Mucosa of rectum (tissue), 2 donors: ENCODE results near the gene CMTR2.

ENCODE experiments used
- H3K27ac ChIP-seq, 2 donors: one replicate each; pipeline ENCODE4 v1.7.0; 2013; ENCODE audit warnings: inconsistent platforms in 2 of 2, low read depth in 2 of 2, low read length in 2 of 2
- H3K27me3 ChIP-seq, 2 donors: one replicate each; pipeline ENCODE4 v1.7.0; 2013; ENCODE audit warnings: low read length in 2 of 2; ENCODE audit not compliant: control insufficient read depth in 2 of 2, insufficient read depth in 2 of 2
- H3K36me3 ChIP-seq, 2 donors: one replicate each; pipeline ENCODE4 v1.7.0; 2013; ENCODE audit warnings: low read length in 2 of 2; ENCODE audit not compliant: control insufficient read depth in 2 of 2, insufficient read depth in 2 of 2
- H3K4me1 ChIP-seq, 2 donors: one replicate each; pipeline ENCODE4 v1.7.0; 2013; ENCODE audit warnings: low read length in 2 of 2, mild to moderate bottlenecking in 1 of 2; ENCODE audit not compliant: control insufficient read depth in 2 of 2, insufficient read depth in 2 of 2
- H3K4me3 ChIP-seq, 2 donors: one replicate each; pipeline ENCODE4 v1.7.0; 2013; ENCODE audit warnings: low read length in 2 of 2
- H3K9ac ChIP-seq, 2 donors: one replicate each; pipeline ENCODE4 v1.7.0; 2013; ENCODE audit warnings: low read length in 2 of 2, low read depth in 1 of 2, mild to moderate bottlenecking in 1 of 2
- H3K9me3 ChIP-seq, 2 donors: one replicate each; pipeline ENCODE4 v1.7.0; 2013; ENCODE audit warnings: low read length in 2 of 2; ENCODE audit not compliant: control insufficient read depth in 2 of 2
- donor health status: healthy.
- donor health status: Normal muscosa, but diverticular disease.

CMTR2 gene

DNA sequence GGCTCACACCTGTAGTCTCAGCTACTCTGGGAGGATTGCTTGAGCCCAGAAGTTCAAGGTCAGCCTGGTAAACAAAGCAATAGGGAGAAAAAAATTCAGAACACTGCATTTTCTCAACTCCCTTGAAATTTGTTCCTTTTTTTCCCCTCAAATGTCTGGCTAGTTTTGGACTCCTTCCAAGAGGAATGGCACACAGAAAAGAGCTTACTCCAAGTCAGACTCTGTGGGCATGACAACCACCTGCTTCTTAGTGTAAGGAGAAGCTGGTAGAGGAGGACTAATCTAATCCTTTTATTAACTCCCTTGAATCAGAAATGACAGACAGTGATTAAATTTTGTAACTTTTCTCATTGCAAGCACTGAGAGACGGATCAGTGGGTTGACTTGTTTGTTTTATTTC lies 30.8 kb downstream of the CMTR2 start:
- Histone ChIP-seq H3K9ac (no peak overlapping the region), H3K9me3 (no peaks in the 10 kb centered on the region), H3K27ac (no peak overlapping the region), H3K4me1 (no peaks in the 10 kb centered on the region), H3K27me3 (no peaks in the 10 kb centered on the region), H3K4me3 (no peak overlapping the region), H3K36me3 (no peaks in the 10 kb centered on the region)

DNA sequence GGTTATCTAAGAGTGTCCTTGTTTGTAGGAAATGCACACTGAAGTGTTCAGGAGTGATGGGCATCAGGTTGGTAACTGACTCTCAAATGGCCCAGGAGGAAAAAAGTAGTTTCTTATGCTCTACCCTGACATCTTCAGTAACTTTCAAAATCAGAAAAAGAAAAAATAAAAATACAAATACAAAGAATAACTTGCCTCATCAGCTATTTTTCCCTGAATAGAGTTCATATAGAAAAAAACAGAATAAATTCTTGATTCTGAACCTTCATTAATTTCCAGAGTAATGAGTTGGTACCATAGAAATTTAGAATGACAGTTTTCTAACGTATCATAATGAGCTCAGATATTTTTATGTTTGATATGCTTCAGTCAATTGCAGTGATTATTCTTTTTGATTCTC lies 31.4 kb downstream of the CMTR2 start:
- Histone ChIP-seq H3K4me1 (no peaks in the 10 kb centered on the region), H3K9ac (no peak overlapping the region), H3K36me3 (no peaks in the 10 kb centered on the region), H3K27me3 (no peaks in the 10 kb centered on the region), H3K9me3 (no peaks in the 10 kb centered on the region), H3K27ac (no peak overlapping the region), H3K4me3 (no peak overlapping the region)

DNA sequence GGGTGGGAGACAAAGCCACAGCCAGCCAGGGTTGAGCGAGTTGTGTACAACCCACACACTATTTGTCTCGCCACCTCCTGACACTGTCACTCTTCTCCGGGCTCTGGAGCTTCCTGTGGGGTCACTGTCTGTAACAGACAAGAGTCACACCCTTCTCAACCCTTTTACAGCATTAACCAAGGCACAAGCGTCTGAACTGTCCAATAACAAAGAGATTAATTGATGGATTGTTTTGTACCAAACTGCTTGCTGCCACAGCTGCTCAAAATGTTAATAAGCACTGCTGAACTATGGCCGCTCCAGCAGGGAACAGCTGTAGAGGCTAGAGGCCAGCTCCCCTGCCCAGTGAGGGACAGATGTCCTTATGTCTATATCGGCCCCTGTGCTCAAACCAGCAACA lies 33.5 kb downstream of the CMTR2 start:
- no peaks in the 10 kb centered on the region for H3K36me3 ChIP-seq
- no peaks in the 10 kb centered on the region for H3K9me3 ChIP-seq
- H3K4me3 ChIP-seq = no peak overlapping the region
- H3K4me1 ChIP-seq = no peaks in the 10 kb centered on the region
- no peak overlapping the region for H3K27ac ChIP-seq
- no peak overlapping the region for H3K9ac ChIP-seq
- no peaks in the 10 kb centered on the region for H3K27me3 ChIP-seq

GRCh38 chr16:71254832-71255525 lies 34.2 kb downstream of the CMTR2 start:
- H3K27me3 ChIP-seq = no peaks in the 10 kb centered on the region
- H3K36me3 ChIP-seq = no peaks in the 10 kb centered on the region
- H3K9me3 ChIP-seq = no peaks in the 10 kb centered on the region
- H3K9ac ChIP-seq = no peak overlapping the region
- H3K27ac ChIP-seq = no peak overlapping the region
- H3K4me3 ChIP-seq = no peak overlapping the region
- no peaks in the 10 kb centered on the region for H3K4me1 ChIP-seq

DNA sequence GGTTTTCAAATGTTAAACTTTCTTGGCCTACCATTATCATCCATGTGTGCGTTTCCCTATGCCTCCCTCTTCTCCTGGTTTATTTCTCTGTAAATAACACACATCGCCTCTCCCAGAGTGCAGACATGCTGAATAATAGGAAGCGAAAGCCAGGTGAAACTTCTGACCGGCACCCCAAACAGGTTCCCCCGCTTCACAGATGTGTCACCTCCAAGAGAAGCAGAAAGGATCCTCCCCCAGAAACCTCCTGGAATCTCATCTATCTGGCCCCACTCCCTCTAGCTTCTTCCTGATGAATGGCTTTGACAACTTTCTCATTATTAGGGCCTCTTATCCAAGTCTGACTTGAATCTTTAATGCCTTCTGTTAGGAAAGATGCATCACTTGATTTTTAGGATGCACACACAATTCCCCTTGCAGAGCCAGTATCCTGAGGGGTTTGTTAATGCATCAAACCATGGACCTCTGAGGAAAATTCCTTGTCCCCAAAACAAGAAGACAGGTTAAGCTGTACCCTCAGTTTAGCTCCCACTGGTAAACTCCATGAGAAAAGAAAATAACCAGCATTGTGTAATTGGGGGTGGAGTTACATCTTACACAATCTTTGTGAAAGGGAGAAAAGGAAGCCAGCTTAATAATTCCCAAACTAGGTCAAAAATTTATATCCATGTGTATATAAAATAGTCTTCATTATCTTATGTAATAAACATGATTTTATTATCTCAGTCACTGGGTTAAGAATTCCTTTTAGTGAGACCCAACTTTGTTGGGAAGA lies 38.6 kb downstream of the CMTR2 start:
- Histone ChIP-seq H3K4me3 (no peak overlapping the region), H3K4me1 (no peaks in the 10 kb centered on the region), H3K27ac (no peak overlapping the region)

GRCh38 chr16:71249399-71249798 lies 39.8 kb downstream of the CMTR2 start:
- no peaks in the 10 kb centered on the region for H3K9me3 ChIP-seq
- H3K27ac ChIP-seq = no peak overlapping the region
- H3K9ac ChIP-seq = no peak overlapping the region
- H3K4me3 ChIP-seq = no peak overlapping the region
- no peaks in the 10 kb centered on the region for H3K36me3 ChIP-seq
- no peaks in the 10 kb centered on the region for H3K4me1 ChIP-seq
- H3K27me3 ChIP-seq = no peaks in the 10 kb centered on the region

More for the DNA sequence above, 38.6 kb downstream of the CMTR2 start:
- no peaks in the 10 kb centered on the region for H3K27me3 ChIP-seq
- no peaks in the 10 kb centered on the region for H3K36me3 ChIP-seq
- no peaks in the 10 kb centered on the region for H3K9me3 ChIP-seq
- no peak overlapping the region for H3K9ac ChIP-seq

- Histone ChIP-seq H3K9me3 (no peaks in the 10 kb centered on the region), H3K27me3 (no peaks in the 10 kb centered on the region), H3K9ac (no peak overlapping the region), H3K27ac (no peak overlapping the region), H3K4me1 (no peaks in the 10 kb centered on the region), H3K36me3 (no peaks in the 10 kb centered on the region), H3K4me3 (no peak overlapping the region)
These were observed 41.7 kb downstream of the CMTR2 start for GRCh38 chr16:71247478-71247877.

GRCh38 chr16:71246309-71246708 lies 42.9 kb downstream of the CMTR2 start:
- no peak overlapping the region for H3K27ac ChIP-seq
- H3K27me3 ChIP-seq = no peaks in the 10 kb centered on the region
- H3K9ac ChIP-seq = no peak overlapping the region
- H3K9me3 ChIP-seq = no peaks in the 10 kb centered on the region
- H3K36me3 ChIP-seq = no peaks in the 10 kb centered on the region
- H3K4me3 ChIP-seq = no peak overlapping the region
- H3K4me1 ChIP-seq = no peaks in the 10 kb centered on the region

DNA sequence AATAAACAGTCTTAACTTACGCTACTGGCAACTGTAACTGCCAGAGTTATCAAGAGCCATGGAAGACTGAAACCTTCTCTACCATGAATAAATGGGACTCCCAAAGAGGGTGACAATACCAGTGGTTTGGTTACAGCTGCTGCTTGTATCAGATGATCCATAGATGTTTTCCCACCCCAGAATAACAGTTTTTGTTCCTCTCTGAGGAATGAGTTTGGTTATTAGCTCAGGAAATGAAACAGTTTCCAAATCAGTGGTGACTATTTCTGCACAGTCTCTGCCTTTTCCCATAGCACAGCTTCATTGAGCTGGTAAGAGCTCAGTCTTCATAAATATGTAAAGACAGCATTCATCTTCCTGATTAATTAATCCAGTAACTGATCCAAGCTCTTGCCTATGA lies 44.7 kb downstream of the CMTR2 start:
- Histone ChIP-seq H3K27me3 (no peaks in the 10 kb centered on the region), H3K36me3 (no peaks in the 10 kb centered on the region), H3K4me1 (no peaks in the 10 kb centered on the region), H3K27ac (no peak overlapping the region), H3K9me3 (no peaks in the 10 kb centered on the region), H3K9ac (no peak overlapping the region), H3K4me3 (no peak overlapping the region)

DNA sequence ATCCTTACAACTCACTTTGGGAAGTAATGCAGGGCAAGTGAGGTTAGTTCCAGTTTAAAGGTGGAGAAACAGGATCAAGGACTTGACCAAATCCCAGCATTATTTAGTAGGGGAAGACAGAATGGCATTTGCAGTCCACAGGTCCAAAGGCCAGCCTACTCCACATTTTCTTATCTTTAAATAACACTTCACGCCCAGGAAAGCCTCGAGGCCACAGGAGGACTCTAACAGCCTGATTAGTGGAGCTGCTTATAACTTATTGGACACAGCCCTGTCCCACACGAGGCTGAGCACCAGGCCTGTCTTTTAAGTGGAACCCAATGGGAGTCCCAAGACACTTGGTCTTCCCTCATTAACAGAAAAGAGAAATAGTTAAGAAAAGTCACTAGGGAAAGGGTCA lies 46.6 kb downstream of the CMTR2 start:
- no peaks in the 10 kb centered on the region for H3K27me3 ChIP-seq
- H3K4me3 ChIP-seq = no peak overlapping the region
- no peak overlapping the region for H3K27ac ChIP-seq
- H3K36me3 ChIP-seq = no peaks in the 10 kb centered on the region
- H3K9me3 ChIP-seq = no peaks in the 10 kb centered on the region
- no peak overlapping the region for H3K9ac ChIP-seq
- no peaks in the 10 kb centered on the region for H3K4me1 ChIP-seq
